B cell (primary cell): Measurements from ENCODE around the gene RBM6. TPM values are rescaled to one million over a fixed set of nuclear protein-coding genes. Genes with fewer than 3 reads are reported as not detected.
"Not testable (repeated sequence)": the region's sequence is repeated elsewhere in the genome, so short reads cannot be mapped to it uniquely, and the experiment has no call there.

Experiments used
- ATAC-seq: fragments of 200-7000 bp; cut with Tn5 transposase; one replicate; pipeline ENCODE4 v1.10.0; 2021; ENCODE audit warnings: low read depth, mild to moderate bottlenecking, moderate number of reproducible peaks, moderate library complexity
- CTCF ChIA-PET: fragments of 350-600 bp; sonication (Branson Sonifier 250); formaldehyde crosslinking; loops from one replicate; lab custom pipeline; 2021; ENCODE audit warnings: antibody characterized with exemption, inconsistent platforms; lab: Charles Lee
- POLR2A ChIA-PET: fragments of 350-600 bp; sonication (Branson Sonifier 250); formaldehyde crosslinking; loops from one replicate; lab custom pipeline; 2021; ENCODE audit warnings: antibody characterized with exemption; lab: Charles Lee
- DNase-seq: peaks from one replicate; pipeline ENCODE4 v3.0.0; 2013
- H2AFZ ChIP-seq: 2 replicates; pipeline ENCODE4 v1.6.1; 2012; ENCODE audit warnings: mild to moderate bottlenecking, low read depth, low read length; ENCODE audit not compliant: insufficient read depth, poor library complexity, severe bottlenecking
- H3K27ac ChIP-seq, 2 donors: 1 replicate in 1 of 2; 2 replicates in 1 of 2; pipeline ENCODE4 v1.5.1; 2012 to 2013; ENCODE audit warnings: low read length in 2 of 2, mild to moderate bottlenecking in 2 of 2, moderate library complexity in 1 of 2
- H3K27me3 ChIP-seq, 4 experiments: fragments of 200-600 bp in 1 of 4; sonication (generic) in 1 of 4; replicated peaks in 1 of 4; 1 replicate in 2 of 4; 2 replicates in 2 of 4; pipeline versions ENCODE4 v1.6.1 to v1.7.0; 2013 to 2016; ENCODE audit warnings: low read length in 3 of 4, mild to moderate bottlenecking in 2 of 4, mixed read lengths in 1 of 4, moderate library complexity in 1 of 4; ENCODE audit not compliant: insufficient read depth in 4 of 4, control insufficient read depth in 3 of 4; ENCODE audit errors: control extremely low read depth in 1 of 4
- H3K36me3 ChIP-seq, 2 experiments: replicated peaks in 1 of 2; 1 replicate in 1 of 2; 2 replicates in 1 of 2; pipeline versions ENCODE4 v1.6.1 to v1.7.1; 2013; ENCODE audit warnings: low read length in 1 of 2; ENCODE audit not compliant: insufficient read depth in 2 of 2, control insufficient read depth in 1 of 2; ENCODE audit errors: control extremely low read depth in 1 of 2, extremely low read depth in 1 of 2
- H3K4me1 ChIP-seq, 2 donors: fragments of 200-600 bp in 1 of 2; sonication (generic) in 1 of 2; 1 replicate in 1 of 2; 2 replicates in 1 of 2; pipeline versions ENCODE4 v1.5.1 to v1.6.1; 2013 to 2017; ENCODE audit warnings: low read length in 2 of 2; ENCODE audit not compliant: control insufficient read depth in 2 of 2, insufficient read depth in 2 of 2
- H3K4me2 ChIP-seq: replicated peaks from 2 replicates; pipeline ENCODE3; 2012; ENCODE audit warnings: mild to moderate bottlenecking, low read depth, low read length; ENCODE audit not compliant: poor library complexity, severe bottlenecking
- H3K4me3 ChIP-seq, 5 experiments: fragments of 200-600 bp in 1 of 5; sonication (generic) in 1 of 5; 1 replicate in 3 of 5; 2 replicates in 2 of 5; pipeline versions ENCODE4 v1.5.1 to v1.7.0; 2011 to 2016; ENCODE audit warnings: low read length in 4 of 5, mild to moderate bottlenecking in 4 of 5, low read depth in 2 of 5, control low read depth in 1 of 5, moderate library complexity in 1 of 5; ENCODE audit not compliant: insufficient read depth in 1 of 5; ENCODE audit errors: control extremely low read depth in 1 of 5, extremely low read depth in 1 of 5
- H3K79me2 ChIP-seq: fragments of 200-600 bp; sonication (generic); one replicate; pipeline ENCODE4 v1.6.0; 2016; ENCODE audit warnings: low read length; ENCODE audit not compliant: control insufficient read depth, insufficient read depth
- H3K9ac ChIP-seq: fragments of 200-600 bp; sonication (generic); 2 replicates; pipeline ENCODE4 v1.6.1; 2017; ENCODE audit warnings: mild to moderate bottlenecking, low read length, moderate library complexity
- H3K9me3 ChIP-seq, 3 donors: one replicate each; pipeline versions ENCODE4 v1.6.1 to v1.7.1; 2013; ENCODE audit warnings: low read length in 2 of 3; ENCODE audit not compliant: control insufficient read depth in 2 of 3, insufficient read depth in 1 of 3; ENCODE audit errors: control extremely low read depth in 1 of 3
- H4K20me1 ChIP-seq: 2 replicates; pipeline ENCODE4 v1.6.0; 2012; ENCODE audit warnings: mild to moderate bottlenecking, low read length; ENCODE audit not compliant: insufficient read depth, control insufficient read depth, poor library complexity, severe bottlenecking
- H3K27ac Mint-ChIP-seq: one replicate; pipeline ENCODE4 v1.8.0; 2021; ENCODE audit warnings: mixed read lengths
- H3K27me3 Mint-ChIP-seq: one replicate; pipeline ENCODE4 v1.8.0; 2021; ENCODE audit warnings: mixed read lengths
- H3K4me1 Mint-ChIP-seq: one replicate; pipeline ENCODE4 v1.8.0; 2021; ENCODE audit warnings: mixed read lengths
- H3K4me3 Mint-ChIP-seq: one replicate; pipeline ENCODE4 v1.8.0; 2021; ENCODE audit warnings: mixed read lengths
- H3K9me3 Mint-ChIP-seq: one replicate; pipeline ENCODE4 v1.8.0; 2022; ENCODE audit warnings: mixed read lengths; ENCODE audit not compliant: insufficient read depth
- EZH2 ChIP-seq: IDR thresholded peaks from 2 replicates; pipeline ENCODE4 v1.6.1; 2012; ENCODE audit warnings: borderline replicate concordance, low read depth, mild to moderate bottlenecking, moderate library complexity, low read length; ENCODE audit not compliant: insufficient read depth, poor library complexity, severe bottlenecking
- WGBS: methylation state at CpG from one replicate; pipeline ENCODE4 v1.1.5; 2013; ENCODE audit warnings: missing lambda C conversion rate; ENCODE audit not compliant: insufficient coverage; 5-methylcytosine and 5-hydroxymethylcytosine counted together
- intact Hi-C: fragments of 100-400 bp; cut with micrococcal nuclease; formaldehyde crosslinking; loops from one replicate; pipeline ENCODE4 v1.10.0; 2022
- polyA plus RNA-seq: library from polyadenylated mRNA; depleted of rRNA; stranded (reverse); fragments of >200 nt; gene quantifications from 2 replicates; pipeline ENCODE4 v1.2.3, GENCODE V29; 2012
- total RNA-seq, 2 donors: library from RNA; stranded (reverse); fragments of 120-200 nt in 1 of 2; gene quantifications; 1 replicate in 1 of 2; 2 replicates in 1 of 2; pipeline versions ENCODE4 v1.2.3 to v1.2.4, GENCODE V29; 2013 to 2022
- TF ChIP-seq, protein P1 (sequence below): fragments of 200-600 bp; IDR thresholded peaks from one replicate; pipeline ENCODE4 v1.8.0; 2022; ENCODE audit warnings: antibody characterized with exemption, mild to moderate bottlenecking

Gene RBM6
- total and polyA plus RNA-seq, 2 donors (not counting 1 experiment from before 2014, with no cell fraction given), result 223 to 285 TPM

DNA sequence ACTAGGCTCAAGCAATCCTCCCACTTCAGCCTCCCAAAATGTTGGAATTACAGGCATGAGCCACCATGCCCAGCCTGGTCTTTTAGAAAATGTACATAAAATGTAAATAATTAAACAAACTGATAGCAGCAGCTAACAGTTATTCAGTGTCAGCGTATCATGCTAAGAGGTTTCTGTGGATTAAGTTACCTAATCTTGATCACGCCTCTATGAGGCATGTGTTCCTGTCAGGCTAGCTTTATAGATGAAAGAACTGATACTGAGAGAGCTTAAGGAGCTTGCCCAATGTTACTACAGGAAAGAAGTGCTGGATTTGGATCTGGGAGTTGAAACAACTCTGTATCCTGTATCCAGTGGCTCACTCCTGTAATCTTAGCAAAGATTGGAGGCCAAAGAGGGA, 25.0 kb upstream of the RBM6 start:
- POLR2A ChIA-PET, result no interaction called here
- no peak overlapping the region for H3K27ac Mint-ChIP-seq
- H2AFZ ChIP-seq, result no peak overlapping the region
- H3K9ac ChIP-seq, result no peak overlapping the region
- H3K4me1 ChIP-seq, result no peaks in the 10 kb centered on the region
- intact Hi-C loops, result no loop called here
- 100% methylated on average over 1 of the region's 2 CpGs for WGBS
- ATAC-seq (no peak), DNase-seq (no peak)
- H3K79me2 ChIP-seq, result no peaks in the 10 kb centered on the region
- H3K4me2 ChIP-seq, result no peak overlapping the region
- CTCF ChIA-PET, result no interaction called here
- no peaks in the 10 kb centered on the region for H3K27me3 ChIP-seq
- TF ChIP-seq EZH2, result no peak
- TF ChIP-seq, protein P1, sequence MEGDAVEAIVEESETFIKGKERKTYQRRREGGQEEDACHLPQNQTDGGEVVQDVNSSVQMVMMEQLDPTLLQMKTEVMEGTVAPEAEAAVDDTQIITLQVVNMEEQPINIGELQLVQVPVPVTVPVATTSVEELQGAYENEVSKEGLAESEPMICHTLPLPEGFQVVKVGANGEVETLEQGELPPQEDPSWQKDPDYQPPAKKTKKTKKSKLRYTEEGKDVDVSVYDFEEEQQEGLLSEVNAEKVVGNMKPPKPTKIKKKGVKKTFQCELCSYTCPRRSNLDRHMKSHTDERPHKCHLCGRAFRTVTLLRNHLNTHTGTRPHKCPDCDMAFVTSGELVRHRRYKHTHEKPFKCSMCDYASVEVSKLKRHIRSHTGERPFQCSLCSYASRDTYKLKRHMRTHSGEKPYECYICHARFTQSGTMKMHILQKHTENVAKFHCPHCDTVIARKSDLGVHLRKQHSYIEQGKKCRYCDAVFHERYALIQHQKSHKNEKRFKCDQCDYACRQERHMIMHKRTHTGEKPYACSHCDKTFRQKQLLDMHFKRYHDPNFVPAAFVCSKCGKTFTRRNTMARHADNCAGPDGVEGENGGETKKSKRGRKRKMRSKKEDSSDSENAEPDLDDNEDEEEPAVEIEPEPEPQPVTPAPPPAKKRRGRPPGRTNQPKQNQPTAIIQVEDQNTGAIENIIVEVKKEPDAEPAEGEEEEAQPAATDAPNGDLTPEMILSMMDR, result no peak
- H3K9me3 ChIP-seq, result no peaks in the 10 kb centered on the region
- peaks cover 0 to 4% of the 10 kb centered on the region in 2 experiments for H3K36me3 ChIP-seq
- H3K4me3 ChIP-seq, result no peak overlapping the region
- no peaks in the 10 kb centered on the region for H3K4me1 Mint-ChIP-seq
- H3K9me3 Mint-ChIP-seq, result no peaks in the 10 kb centered on the region
- H3K4me3 Mint-ChIP-seq, result no peak overlapping the region
- no peaks in the 10 kb centered on the region for H3K27me3 Mint-ChIP-seq
- H3K27ac ChIP-seq, result no peak overlapping the region
- no peaks in the 10 kb centered on the region for H4K20me1 ChIP-seq

DNA sequence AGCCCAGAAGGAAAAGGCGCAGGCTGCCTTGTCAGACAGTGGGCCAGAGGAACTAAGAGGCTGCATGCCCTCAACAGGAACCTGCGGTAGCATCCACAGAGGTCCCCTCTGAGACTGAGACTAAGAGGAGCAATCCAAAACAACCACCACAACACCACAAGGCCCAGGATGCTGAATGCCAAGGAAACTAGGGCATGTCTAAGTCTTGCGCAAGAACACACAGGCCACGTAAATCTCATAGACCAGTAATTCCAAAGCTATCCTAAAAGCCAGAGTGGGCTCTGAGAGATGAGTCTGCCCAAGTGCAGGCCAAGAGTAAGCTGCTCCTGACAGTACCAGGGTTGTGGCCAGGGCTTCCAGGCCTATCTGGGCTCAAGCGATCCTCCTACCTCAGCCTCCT, 23.3 kb upstream of the RBM6 start:
- no peak overlapping the region for H3K27ac Mint-ChIP-seq
- ChIA-PET POLR2A (no interaction called here), CTCF (interaction anchor here (0.6 kb wide), 1 partner anchor 53 kb away, joined by 3 read pairs; no protein-coding TSS in a partner anchor)
- H3K36me3 ChIP-seq, result no peaks in the 10 kb centered on the region
- intact Hi-C loops, result no loop called here
- ATAC-seq (no peak), DNase-seq (no peak)
- H3K79me2 ChIP-seq, result no peaks in the 10 kb centered on the region
- no peaks in the 10 kb centered on the region for H3K27me3 Mint-ChIP-seq
- 94% methylated on average over 5 of the region's 5 CpGs for WGBS
- H3K4me3 ChIP-seq, result no peak overlapping the region
- TF ChIP-seq EZH2, result no peak
- TF ChIP-seq, protein P1, result no peak
- no peaks in the 10 kb centered on the region for H3K4me1 Mint-ChIP-seq
- H3K9me3 Mint-ChIP-seq, result no peaks in the 10 kb centered on the region
- no peaks in the 10 kb centered on the region for H3K9me3 ChIP-seq
- no peaks in the 10 kb centered on the region for H3K4me1 ChIP-seq
- no peak overlapping the region for H3K27ac ChIP-seq
- H3K27me3 ChIP-seq, result no peaks in the 10 kb centered on the region
- no peak overlapping the region for H2AFZ ChIP-seq
- no peak overlapping the region for H3K4me3 Mint-ChIP-seq
- no peak overlapping the region for H3K9ac ChIP-seq
- H4K20me1 ChIP-seq, result no peaks in the 10 kb centered on the region
- H3K4me2 ChIP-seq, result no peak overlapping the region

DNA sequence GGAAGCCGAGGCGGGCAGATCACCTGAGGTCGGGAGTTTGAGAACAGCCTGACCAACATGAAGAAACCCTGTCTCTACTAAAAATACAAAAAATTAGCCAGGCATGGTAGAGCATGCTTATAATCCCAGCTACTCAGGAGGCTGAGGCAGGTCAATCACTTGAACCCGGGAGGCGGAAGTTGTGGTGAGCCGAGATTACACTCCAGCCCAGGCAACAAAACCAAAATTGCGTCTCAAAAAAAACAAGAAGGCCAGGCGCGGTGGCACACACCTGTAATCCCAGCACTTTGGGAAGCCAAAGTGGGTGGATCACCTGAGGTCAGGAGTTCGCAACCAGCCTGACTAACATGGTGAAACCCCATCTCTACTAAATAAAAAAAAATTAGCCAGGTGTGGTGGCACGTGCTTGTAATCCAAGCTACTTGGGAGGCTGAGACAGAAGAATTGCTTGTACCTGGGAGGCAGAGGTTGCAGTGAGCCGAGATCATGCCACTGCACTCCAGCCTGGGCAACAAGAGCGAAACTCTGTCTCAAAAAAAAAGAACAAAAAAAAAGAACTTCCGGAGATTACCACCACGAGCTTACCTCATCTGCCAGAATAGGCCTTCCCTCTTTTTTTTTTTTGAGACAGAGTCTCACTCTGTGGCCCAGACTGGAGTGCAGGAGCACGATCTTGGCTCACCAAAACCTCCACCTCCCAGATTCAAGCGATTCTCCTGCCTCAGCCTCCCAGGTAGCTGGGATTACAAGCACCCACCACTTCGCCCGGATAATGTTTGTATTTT, 22.0 kb upstream of the RBM6 start:
- ATAC-seq, H3K9ac ChIP-seq, H3K4me1 ChIP-seq, H3K4me3 Mint-ChIP-seq, H3K27me3 Mint-ChIP-seq, POLR2A ChIA-PET, CTCF ChIA-PET, H3K36me3 ChIP-seq, H4K20me1 ChIP-seq, H3K27ac ChIP-seq, H3K4me3 ChIP-seq, H3K9me3 Mint-ChIP-seq, intact Hi-C loops, DNase-seq, H3K79me2 ChIP-seq, H3K27me3 ChIP-seq, H3K4me1 Mint-ChIP-seq, H2AFZ ChIP-seq, H3K4me2 ChIP-seq, H3K27ac Mint-ChIP-seq, H3K9me3 ChIP-seq: not testable (repeated sequence)
- WGBS, result 87% methylated on average over 11 of the region's 19 CpGs
